ENCODE data around the gene SP5. TPM values are rescaled to one million over a fixed set of nuclear protein-coding genes. Genes with fewer than 3 reads are reported as not detected.
A peak's percentile ranks its signal among the peaks of the same experiment; 100 is the strongest.

Gene SP5
- total and polyA plus RNA-seq, 2 of the 4 experiments (the other 2 are of a cell fraction): not detected

DNA sequence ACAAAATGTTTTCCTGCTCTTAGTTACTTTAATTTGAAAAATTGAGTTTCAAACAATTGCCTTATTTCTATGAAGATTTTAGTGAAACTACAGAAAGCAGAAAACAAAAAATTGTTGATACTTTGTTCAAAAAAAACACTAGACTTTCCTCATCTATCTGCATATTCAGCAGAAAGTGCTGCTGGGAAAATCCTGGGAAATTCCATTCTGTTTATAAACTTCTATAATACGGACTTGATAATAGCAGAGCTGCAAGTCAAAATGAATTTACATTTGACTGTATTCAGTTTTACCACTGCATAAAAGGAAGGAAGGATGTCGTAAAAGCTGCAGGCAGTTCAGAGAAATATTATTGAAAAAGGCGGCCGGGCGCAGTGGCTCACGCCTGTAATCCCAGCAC, 30.2 kb downstream of the SP5 start:
- ChIA-PET POLR2A (ENCODE audit: unreplicated experiment) (no interaction called here), CTCF (no interaction called here)
- H2BK5ac ChIP-seq (ENCODE audit: low read depth, low read length, poor library complexity, severe bottlenecking): no peak overlapping the region
- no peak overlapping the region for H2BK20ac ChIP-seq (ENCODE audit: low read depth, low read length)
- H2AFZ ChIP-seq (replicated peaks; ENCODE audit: low read length, poor library complexity): no peak overlapping the region
- intact Hi-C loops (cut with micrococcal nuclease) (no loop called here), dilution Hi-C loops (cut with HindIII; ENCODE audit: low sequenced_read_pairs, unreplicated experiment) (no loop called here), in situ Hi-C loops (cut with MboI; ENCODE audit: low sequenced_read_pairs) (no loop called here)
- H3K27me3 ChIP-seq (ENCODE audit: control insufficient read depth, insufficient read depth, low read length): no peaks in the 10 kb centered on the region
- no peak overlapping the region for H2AK9ac ChIP-seq (replicated peaks; ENCODE audit: low read depth, low read length, poor library complexity)
- H2BK120ac ChIP-seq (ENCODE audit: low read depth, low read length): no peak overlapping the region
- no peak overlapping the region for H4K91ac ChIP-seq (ENCODE audit: insufficient read depth, low read depth, low read length)
- H3K4me2 ChIP-seq (ENCODE audit: low read depth, low read length): no peak overlapping the region
- no peak overlapping the region for H3K18ac ChIP-seq (ENCODE audit: low read depth, low read length)
- H3K56ac ChIP-seq (ENCODE audit: extremely low read depth, insufficient read depth, low read length): no peak overlapping the region
- H3K14ac ChIP-seq (replicated peaks; ENCODE audit: low read depth, low read length): no peak overlapping the region
- no peaks in the 10 kb centered on the region for H3K9me3 ChIP-seq (ENCODE audit: control insufficient read depth, insufficient read depth, low read length)
- no peak overlapping the region for H3K27ac ChIP-seq (ENCODE audit: insufficient read depth, low read length)
- H3K9me1 ChIP-seq (ENCODE audit: insufficient read depth, low read length): no peaks in the 10 kb centered on the region
- no peak overlapping the region for H3K23ac ChIP-seq (ENCODE audit: low read depth, low read length)
- WGBS, 2 experiments (ENCODE audit: extremely low coverage in 2 of 2, insufficient read length in 1 of 2): 69% methylated on average over 5 of the region's 6 CpGs; no CpG with 5 or more reads in 1 of the 2 experiments
- ATAC-seq (ENCODE audit: low read depth) (no peak), DNase-seq (no peak)
- no peak overlapping the region for H2BK15ac ChIP-seq (ENCODE audit: low read depth, low read length)
- BruUV-seq (replicated peaks): no TSS peak
- TF ChIP-seq FOS (IDR thresholded peaks at IDR 0.05; ENCODE audit: low read depth, low read length) (no peak), MXI1 (IDR thresholded peaks at IDR 0.05; ENCODE audit: borderline replicate concordance, low read depth, low read length) (no peak), MAFK (IDR thresholded peaks at IDR 0.05; ENCODE audit: low read depth, low read length) (peak; percentile 15; the same call in 1 of the 2 replicates)
- no peak overlapping the region for H3K9ac ChIP-seq (ENCODE audit: low read depth, low read length)
- H2AK5ac ChIP-seq (ENCODE audit: low read depth, low read length): no peak overlapping the region
- no peaks in the 10 kb centered on the region for H3K79me1 ChIP-seq (ENCODE audit: low read depth in 1 of 2, low read length in 2 of 2)
- H4K8ac ChIP-seq (ENCODE audit: low read depth in 2 of 2, low read length in 2 of 2): no peak overlapping the region
- no peak overlapping the region for H3K4ac ChIP-seq (ENCODE audit: low read depth, low read length)
- no peaks in the 10 kb centered on the region for H3K36me3 ChIP-seq (ENCODE audit: control insufficient read depth, insufficient read depth, low read length)
- H3K4me3 ChIP-seq (ENCODE audit: insufficient read depth, low read depth, low read length): no peak overlapping the region
- H3K4me1 ChIP-seq (ENCODE audit: control insufficient read depth, insufficient read depth, low read length): peaks cover 2% of the 10 kb centered on the region; the same call in 1 of the 2 replicates
- no peaks in the 10 kb centered on the region for H4K20me1 ChIP-seq (ENCODE audit: insufficient read depth, low read length)
- no peak overlapping the region for H4K5ac ChIP-seq (ENCODE audit: low read depth, low read length)
